IMR-90 (cell line): ENCODE data around the gene JCAD. TPM values are rescaled to one million over a fixed set of nuclear protein-coding genes. Genes with fewer than 3 reads are reported as not detected.

Experiments used
- ATAC-seq: fragments of 200-7000 bp; cut with Tn5 transposase; 2 replicates; pipeline ENCODE4 v1.9.1; 2020; ENCODE audit warnings: low read depth, mild to moderate bottlenecking, moderate library complexity
- BruUV-seq: library from RNA; stranded (reverse); fragments of 400-500 nt; replicated peaks from 2 replicates; lab custom pipeline; 2021; lab: Mats Ljungman, UMichigan
- CTCF ChIA-PET: fragments of 300-600 bp; formaldehyde crosslinking; extraction: SDS; loops from one replicate; lab custom pipeline; 2021; ENCODE audit warnings: antibody characterized with exemption; lab: Yijun Ruan, JAX
- POLR2A ChIA-PET: fragments of 300-600 bp; sonication (Branson Sonifier 250); formaldehyde crosslinking; loops from one replicate; lab custom pipeline; 2022; ENCODE audit warnings: antibody characterized with exemption; ENCODE audit not compliant: unreplicated experiment; lab: Charles Lee
- DNase-seq: peaks from one replicate; pipeline ENCODE4 v3.0.0; 2013
- H2AFZ ChIP-seq: replicated peaks from 2 replicates; pipeline ENCODE3; 2013; ENCODE audit warnings: low read length, mild to moderate bottlenecking; ENCODE audit not compliant: poor library complexity
- H2AK5ac ChIP-seq: 2 replicates; pipeline ENCODE4 v1.6.1; 2013; ENCODE audit warnings: low read depth, low read length, inconsistent platforms
- H2AK9ac ChIP-seq: replicated peaks from 2 replicates; pipeline ENCODE3; 2013; ENCODE audit warnings: mild to moderate bottlenecking, low read depth, low read length, moderate library complexity; ENCODE audit not compliant: poor library complexity
- H2BK120ac ChIP-seq: 2 replicates; pipeline ENCODE4 v1.6.1; 2013; ENCODE audit warnings: low read depth, low read length, inconsistent platforms
- H2BK15ac ChIP-seq: 3 replicates; pipeline ENCODE4 v1.6.1; 2013; ENCODE audit warnings: low read depth, low read length, inconsistent platforms
- H2BK20ac ChIP-seq: 2 replicates; pipeline ENCODE4 v1.6.1; 2013; ENCODE audit warnings: low read depth, mild to moderate bottlenecking, inconsistent platforms, low read length, moderate library complexity
- H2BK5ac ChIP-seq: 2 replicates; pipeline ENCODE4 v1.6.1; 2013; ENCODE audit warnings: mild to moderate bottlenecking, low read depth, low read length, inconsistent platforms; ENCODE audit not compliant: poor library complexity, severe bottlenecking
- H3K14ac ChIP-seq: replicated peaks from 2 replicates; pipeline ENCODE4 v1.6.1; 2013; ENCODE audit warnings: low read depth, low read length, inconsistent platforms
- H3K18ac ChIP-seq: 2 replicates; pipeline ENCODE4 v1.6.1; 2013; ENCODE audit warnings: low read depth, low read length, control low read depth
- H3K23ac ChIP-seq: 2 replicates; pipeline ENCODE4 v1.6.1; 2013; ENCODE audit warnings: low read depth, low read length, inconsistent platforms
- H3K27ac ChIP-seq: 2 replicates; pipeline ENCODE4 v1.5.1; 2013; ENCODE audit warnings: mild to moderate bottlenecking, control low read depth, low read length; ENCODE audit not compliant: insufficient read depth
- H3K27me3 ChIP-seq: 2 replicates; pipeline ENCODE4 v1.6.1; 2013; ENCODE audit warnings: low read length; ENCODE audit not compliant: control insufficient read depth, insufficient read depth
- H3K36me3 ChIP-seq: 2 replicates; pipeline ENCODE4 v1.6.1; 2013; ENCODE audit warnings: low read length, mixed read lengths; ENCODE audit not compliant: control insufficient read depth, insufficient read depth
- H3K4ac ChIP-seq: 2 replicates; pipeline ENCODE4 v1.6.1; 2013; ENCODE audit warnings: low read depth, low read length, inconsistent platforms
- H3K4me1 ChIP-seq: 2 replicates; pipeline ENCODE4 v1.6.1; 2013; ENCODE audit warnings: low read length, mixed read lengths; ENCODE audit not compliant: control insufficient read depth, insufficient read depth
- H3K4me2 ChIP-seq: 2 replicates; pipeline ENCODE4 v1.6.1; 2013; ENCODE audit warnings: low read depth, mild to moderate bottlenecking, control low read depth, low read length, moderate library complexity
- H3K4me3 ChIP-seq: 2 replicates; pipeline ENCODE4 v1.5.1; 2013; ENCODE audit warnings: low read depth, mild to moderate bottlenecking, control low read depth, low read length, moderate library complexity; ENCODE audit not compliant: insufficient read depth
- H3K56ac ChIP-seq: 2 replicates; pipeline ENCODE4 v1.6.1; 2013; ENCODE audit warnings: low read length, inconsistent platforms; ENCODE audit not compliant: insufficient read depth; ENCODE audit errors: extremely low read depth
- H3K79me1 ChIP-seq, 2 experiments: 2 replicates each; pipeline ENCODE4 v1.6.1; 2013; ENCODE audit warnings: low read length in 2 of 2, inconsistent platforms in 1 of 2, low read depth in 1 of 2
- H3K9ac ChIP-seq: 2 replicates; pipeline ENCODE4 v1.6.1; 2013; ENCODE audit warnings: low read depth, low read length, control low read depth
- H3K9me1 ChIP-seq: 2 replicates; pipeline ENCODE4 v1.6.1; 2013; ENCODE audit warnings: low read length, inconsistent platforms; ENCODE audit not compliant: insufficient read depth
- H3K9me3 ChIP-seq: 2 replicates; pipeline ENCODE4 v1.6.1; 2013; ENCODE audit warnings: low read length; ENCODE audit not compliant: control insufficient read depth, insufficient read depth
- H4K20me1 ChIP-seq: 2 replicates; pipeline ENCODE4 v1.6.1; 2013; ENCODE audit warnings: low read length, inconsistent platforms; ENCODE audit not compliant: insufficient read depth
- H4K5ac ChIP-seq: 2 replicates; pipeline ENCODE4 v1.6.1; 2013; ENCODE audit warnings: mild to moderate bottlenecking, low read depth, low read length, control low read depth
- H4K8ac ChIP-seq, 2 experiments: 2 replicates each; pipeline ENCODE4 v1.6.1; 2013; ENCODE audit warnings: low read depth in 2 of 2, low read length in 2 of 2, control low read depth in 1 of 2, inconsistent platforms in 1 of 2
- H4K91ac ChIP-seq: 2 replicates; pipeline ENCODE4 v1.6.1; 2013; ENCODE audit warnings: low read depth, low read length, inconsistent platforms; ENCODE audit not compliant: insufficient read depth
- CEBPB ChIP-seq: IDR thresholded peaks from 2 replicates; pipeline ENCODE4 v1.6.1; 2012; ENCODE audit warnings: low read depth, low read length, improper control_type of control experiment
- POLR2A ChIP-seq: IDR thresholded peaks from 2 replicates; pipeline ENCODE4 v1.6.1; 2012; ENCODE audit warnings: mild to moderate bottlenecking, low read depth, low read length
- dilution Hi-C: fragments of 300-500 bp; cut with HindIII; formaldehyde crosslinking; loops from one replicate; pipeline ENCODE4 v1.14.3; 2018; ENCODE audit warnings: low sequenced_read_pairs; ENCODE audit not compliant: unreplicated experiment
- in situ Hi-C: fragments of 300-500 bp; cut with MboI; formaldehyde crosslinking; loops from 3 replicates; pipeline ENCODE4 v1.14.3; 2019; ENCODE audit warnings: low sequenced_read_pairs, inconsistent platforms, mixed read lengths
- intact Hi-C: fragments of 100-400 bp; cut with micrococcal nuclease; formaldehyde crosslinking; loops from 2 replicates; pipeline ENCODE4 v1.10.0; 2022
- polyA plus RNA-seq, 3 experiments: library from polyadenylated mRNA; depleted of rRNA; stranded (reverse); fragments of >200 nt; gene quantifications; 2 replicates each; pipeline ENCODE4 v1.2.3, GENCODE V29; 2012; ENCODE audit warnings: low replicate concordance in 1 of 3
- total RNA-seq: library from RNA; depleted of rRNA; stranded (reverse); fragments of >200 nt; gene quantifications from 2 replicates; pipeline ENCODE4 v1.2.3, GENCODE V29; 2012

JCAD gene
- total and polyA plus RNA-seq, 2 of the 4 experiments (the other 2 are of a cell fraction): 15.9 to 16.8 TPM

GRCh38 chr10:30074933-30075332, 15.5 kb upstream of the JCAD start:
- Histone ChIP-seq H4K91ac (no peak overlapping the region), H2AFZ (no peak overlapping the region), H3K27ac (no peak overlapping the region), H3K14ac (no peak overlapping the region), H3K4me3 (no peak overlapping the region), H3K27me3 (peaks cover 4% of the 10 kb centered on the region), H2BK120ac (no peak overlapping the region), H4K20me1 (no peaks in the 10 kb centered on the region), H3K56ac (no peak overlapping the region), H2BK5ac (no peak overlapping the region), H3K9ac (no peak overlapping the region), H2AK9ac (no peak overlapping the region), H3K9me3 (no peaks in the 10 kb centered on the region), H2AK5ac (no peak overlapping the region), H4K5ac (no peak overlapping the region), H4K8ac (no peak overlapping the region), H3K23ac (no peak overlapping the region), H3K36me3 (no peaks in the 10 kb centered on the region), H2BK20ac (no peak overlapping the region), H3K4me2 (no peak overlapping the region), H2BK15ac (no peak overlapping the region), H3K18ac (no peak overlapping the region), H3K4me1 (peaks cover 3% of the 10 kb centered on the region), H3K9me1 (no peaks in the 10 kb centered on the region; the same call in 1 of the 2 replicates), H3K79me1 (no peaks in the 10 kb centered on the region), H3K4ac (no peak overlapping the region)
- ChIA-PET POLR2A (no interaction called here), CTCF (no interaction called here)
- in situ Hi-C loops: no loop called here
- TF ChIP-seq POLR2A (no peak), CEBPB (peak; percentile 46; the same call in 1 of the 2 replicates)
- intact Hi-C loops: no loop called here
- no peak for DNase-seq
- dilution Hi-C loops: no loop called here
- no peak for ATAC-seq
- no TSS peak for BruUV-seq
